Measurements from ENCODE around the gene NMT1.

Gene NMT1

DNA sequence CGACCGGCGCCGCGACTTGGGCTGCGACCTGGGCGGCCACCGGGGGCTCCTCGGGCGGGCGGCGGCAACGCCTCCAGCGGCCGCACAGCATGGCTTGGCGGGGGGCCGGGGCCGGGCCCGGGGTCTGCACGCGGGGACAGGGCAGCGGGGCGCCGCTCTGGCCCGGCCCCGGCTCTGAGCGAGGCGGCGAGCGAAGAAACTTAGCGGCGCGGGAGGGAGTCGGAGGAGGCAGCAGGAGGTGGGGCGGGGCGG is 71.1 kb downstream of the NMT1 start, which contains the start of gene PLCD3:
TSS of gene PLCD3 (minus strand) at position 196 of the 252 bp plus-strand sequence. CDS start at position 91, 105 bp downstream.
- DNase-seq, result no peak
- Histone ChIP-seq H3K27me3 (replicated peaks in 2 of 5; ENCODE audit: control insufficient read depth in 4 of 5, insufficient read depth in 5 of 5, low read length in 4 of 5) (peaks cover 0 to 1% (median 0%) of the 10 kb centered on the region in 5 experiments), H3K4me1 (ENCODE audit: control extremely low read depth in 1 of 4, control insufficient read depth in 4 of 4, insufficient read depth in 4 of 4, low read length in 3 of 4) (peaks cover 0 to 28% (median 28%) of the 10 kb centered on the region in 4 experiments), H3K4me3 (ENCODE audit: control insufficient read depth in 1 of 7, extremely low read depth in 1 of 7, insufficient read depth in 4 of 7, low read depth in 2 of 7, low read length in 6 of 7) (peak within 1 kb of the TSS; percentile 62 to 85 (median 73)), H3K9me3 (ENCODE audit: control extremely low read depth in 1 of 5, control insufficient read depth in 4 of 5, insufficient read depth in 2 of 5, low read depth in 1 of 5, low read length in 4 of 5) (no peaks in the 10 kb centered on the region), H3K27ac (ENCODE audit: insufficient read depth in 1 of 2, low read depth in 1 of 2, low read length in 2 of 2, poor library complexity in 1 of 2, severe bottlenecking in 2 of 2) (peak within 1 kb of the TSS in 1 of 2 experiments; percentile 77), H3K36me3 (ENCODE audit: control insufficient read depth in 4 of 4, insufficient read depth in 4 of 4, low read length in 3 of 4) (no peaks in the 10 kb centered on the region)
- WGBS (ENCODE audit: insufficient coverage), result 0% methylated on average over 15 of the region's 36 CpGs
- ChIA-PET POLR2A (interaction anchor here (1.6 kb wide), 1 partner anchor 16 kb away, joined by 4 read pairs; the partner anchor contains the start of gene HEXIM1), CTCF (interaction anchor here (0.6 to 7.9 kb wide), 6 partner anchors 16 to 65 kb away, joined by 3 to 148 read pairs (median 6); partner anchors contain the start of genes HEXIM1 and HEXIM2)

DNA sequence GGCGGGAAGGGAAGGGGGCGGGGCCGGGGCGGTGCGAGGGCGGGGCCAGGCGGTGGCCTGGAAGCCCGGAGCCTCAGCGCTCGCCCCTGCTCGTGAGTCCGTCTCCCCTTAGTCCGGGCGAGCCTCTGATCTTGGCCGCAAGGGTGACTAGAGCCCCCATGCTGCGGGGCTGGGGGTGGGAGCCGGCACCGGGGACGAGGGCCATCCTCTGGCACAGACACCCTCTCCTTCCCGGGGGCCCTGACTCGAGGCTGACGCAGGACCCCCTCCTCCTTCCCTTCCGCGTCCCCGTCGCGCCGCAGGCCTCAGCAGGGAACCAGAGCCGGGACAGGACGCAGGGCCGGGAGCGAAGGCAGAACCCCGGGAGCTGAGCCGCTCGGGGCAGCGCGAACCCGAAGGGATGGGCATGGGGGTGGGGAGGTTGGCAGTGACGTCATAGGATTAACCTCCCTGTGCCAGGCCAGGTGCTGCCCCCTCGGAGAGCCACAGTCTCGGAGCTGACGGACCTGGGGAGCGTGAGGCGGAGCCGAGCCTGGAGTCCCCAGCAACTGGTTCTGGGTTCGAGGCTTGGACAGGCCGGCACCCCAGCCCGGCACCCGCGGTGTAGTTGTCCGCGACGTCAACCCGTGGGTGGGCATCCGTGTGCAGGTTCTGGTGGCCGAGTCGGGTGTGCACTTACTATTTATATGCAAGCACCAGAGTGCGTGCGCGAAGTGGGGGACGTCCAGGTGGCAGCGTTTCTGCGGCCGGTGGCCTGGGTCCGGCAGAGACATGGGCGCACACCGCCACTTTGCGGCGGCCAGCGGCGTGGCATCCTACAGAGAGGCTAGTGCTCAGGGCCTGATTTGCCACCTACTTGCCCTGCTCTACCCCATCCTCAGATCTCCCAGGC is 71.7 kb downstream of the NMT1 start:
- CTCF ChIA-PET, result interaction anchor here (0.6 to 7.9 kb wide), 8 partner anchors 16 to 176 kb away, joined by 3 to 148 read pairs (median 3); partner anchors contain the start of genes HEXIM1 and HEXIM2
- WGBS (ENCODE audit: insufficient coverage), result 0% methylated on average over 36 of the region's 71 CpGs

DNA sequence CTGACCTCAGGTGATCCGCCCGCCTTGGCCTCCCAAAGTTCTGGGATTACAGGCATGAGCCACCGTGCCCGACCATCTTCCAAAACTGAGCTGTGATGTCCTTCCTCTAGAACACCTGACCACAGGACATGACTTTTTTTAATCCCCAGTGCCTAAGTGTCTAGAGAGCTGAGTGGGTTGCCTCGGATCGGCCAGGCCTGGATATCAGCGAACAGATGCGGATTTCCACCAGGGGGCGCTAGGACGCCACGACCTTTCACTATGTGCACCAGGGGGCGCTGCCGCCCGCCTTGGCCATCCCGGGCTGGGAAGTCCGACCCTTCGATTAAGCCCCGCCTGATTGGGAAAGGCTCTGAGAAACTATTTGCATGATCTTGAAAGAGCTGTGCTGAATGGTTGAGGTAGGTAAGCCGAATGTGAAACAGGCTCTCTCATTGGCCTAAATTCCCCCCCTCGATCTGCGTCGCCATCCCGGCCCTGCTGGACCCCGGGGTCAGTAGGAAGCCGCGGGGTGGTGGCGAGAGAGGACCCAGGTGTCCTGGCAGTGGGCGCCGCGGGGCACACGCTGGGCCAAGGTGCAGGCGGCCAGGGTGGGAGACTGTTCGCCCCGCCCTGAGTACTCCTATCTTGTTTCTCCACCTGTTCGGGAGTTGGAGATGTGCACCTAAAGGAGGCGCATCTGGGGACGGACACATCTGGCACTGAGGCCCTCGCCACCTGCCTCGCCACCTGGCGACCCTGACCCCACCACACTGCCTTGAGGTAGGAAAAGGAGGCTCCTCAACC is 74.3 kb downstream of the NMT1 start, which contains the start of gene ACBD4:
TSS of gene ACBD4 (plus strand) at position 496 of the 786 bp plus-strand sequence. CDS start 458 bp downstream, outside the sequence.
- CTCF ChIA-PET, result interaction anchor here (0.6 to 7.9 kb wide), 34 partner anchors 9 to 233 kb away, joined by 3 to 148 read pairs (median 6); partner anchors contain the start of genes HEXIM1 and HEXIM2
- H3K4me3 ChIP-seq (ENCODE audit: control insufficient read depth in 1 of 7, extremely low read depth in 1 of 7, insufficient read depth in 4 of 7, low read depth in 2 of 7, low read length in 6 of 7), result peak within 1 kb of the TSS; percentile 75 to 93 (median 84)
- 6% methylated on average over 35 of the region's 40 CpGs for WGBS (ENCODE audit: insufficient coverage)
- H3K27me3 ChIP-seq (replicated peaks in 2 of 5; ENCODE audit: control insufficient read depth in 4 of 5, insufficient read depth in 5 of 5, low read length in 4 of 5), result peaks cover 0 to 1% (median 0%) of the 10 kb centered on the region in 5 experiments
- H3K4me1 ChIP-seq (ENCODE audit: control extremely low read depth in 1 of 4, control insufficient read depth in 4 of 4, insufficient read depth in 4 of 4, low read length in 3 of 4), result peaks cover 0 to 28% (median 28%) of the 10 kb centered on the region in 4 experiments
- peaks cover 0 to 13% (median 2%) of the 10 kb centered on the region in 4 experiments for H3K36me3 ChIP-seq (ENCODE audit: control insufficient read depth in 4 of 4, insufficient read depth in 4 of 4, low read length in 3 of 4)
- peak within 1 kb of the TSS; percentile 33 to 77 for H3K27ac ChIP-seq (ENCODE audit: insufficient read depth in 1 of 2, low read depth in 1 of 2, low read length in 2 of 2, poor library complexity in 1 of 2, severe bottlenecking in 2 of 2)
- POLR2A ChIA-PET, result interaction anchor here (0.6 to 3.1 kb wide), 5 partner anchors 13 to 70 kb away, joined by 4 to 34 read pairs (median 4); partner anchors contain the start of genes HEXIM1 and HEXIM2
- DNase-seq, result peak; percentile 97 to 98 (median 97)
- no peaks in the 10 kb centered on the region for H3K9me3 ChIP-seq (ENCODE audit: control extremely low read depth in 1 of 5, control insufficient read depth in 4 of 5, insufficient read depth in 2 of 5, low read depth in 1 of 5, low read length in 4 of 5)

More for the DNA sequence above, 71.7 kb downstream of the NMT1 start:
- peaks cover 0 to 28% (median 28%) of the 10 kb centered on the region in 4 experiments for H3K4me1 ChIP-seq (ENCODE audit: control extremely low read depth in 1 of 4, control insufficient read depth in 4 of 4, insufficient read depth in 4 of 4, low read length in 3 of 4)
- peak overlapping the region; percentile 62 to 85 (median 73) for H3K4me3 ChIP-seq (ENCODE audit: control insufficient read depth in 1 of 7, extremely low read depth in 1 of 7, insufficient read depth in 4 of 7, low read depth in 2 of 7, low read length in 6 of 7)
- peaks cover 0 to 1% (median 0%) of the 10 kb centered on the region in 5 experiments for H3K27me3 ChIP-seq (replicated peaks in 2 of 5; ENCODE audit: control insufficient read depth in 4 of 5, insufficient read depth in 5 of 5, low read length in 4 of 5)
- POLR2A ChIA-PET, result interaction anchor here (1.6 kb wide), 1 partner anchor 15 kb away, joined by 4 read pairs; the partner anchor contains the start of gene HEXIM1
- H3K36me3 ChIP-seq (ENCODE audit: control insufficient read depth in 4 of 4, insufficient read depth in 4 of 4, low read length in 3 of 4), result peaks cover 0 to 3% (median 1%) of the 10 kb centered on the region in 4 experiments
- H3K27ac ChIP-seq (ENCODE audit: insufficient read depth in 1 of 2, low read depth in 1 of 2, low read length in 2 of 2, poor library complexity in 1 of 2, severe bottlenecking in 2 of 2), result peak overlapping the region in 1 of 2 experiments; percentile 77
- no peaks in the 10 kb centered on the region for H3K9me3 ChIP-seq (ENCODE audit: control extremely low read depth in 1 of 5, control insufficient read depth in 4 of 5, insufficient read depth in 2 of 5, low read depth in 1 of 5, low read length in 4 of 5)
- peak; percentile 67 to 76 (median 72) for DNase-seq

DNA sequence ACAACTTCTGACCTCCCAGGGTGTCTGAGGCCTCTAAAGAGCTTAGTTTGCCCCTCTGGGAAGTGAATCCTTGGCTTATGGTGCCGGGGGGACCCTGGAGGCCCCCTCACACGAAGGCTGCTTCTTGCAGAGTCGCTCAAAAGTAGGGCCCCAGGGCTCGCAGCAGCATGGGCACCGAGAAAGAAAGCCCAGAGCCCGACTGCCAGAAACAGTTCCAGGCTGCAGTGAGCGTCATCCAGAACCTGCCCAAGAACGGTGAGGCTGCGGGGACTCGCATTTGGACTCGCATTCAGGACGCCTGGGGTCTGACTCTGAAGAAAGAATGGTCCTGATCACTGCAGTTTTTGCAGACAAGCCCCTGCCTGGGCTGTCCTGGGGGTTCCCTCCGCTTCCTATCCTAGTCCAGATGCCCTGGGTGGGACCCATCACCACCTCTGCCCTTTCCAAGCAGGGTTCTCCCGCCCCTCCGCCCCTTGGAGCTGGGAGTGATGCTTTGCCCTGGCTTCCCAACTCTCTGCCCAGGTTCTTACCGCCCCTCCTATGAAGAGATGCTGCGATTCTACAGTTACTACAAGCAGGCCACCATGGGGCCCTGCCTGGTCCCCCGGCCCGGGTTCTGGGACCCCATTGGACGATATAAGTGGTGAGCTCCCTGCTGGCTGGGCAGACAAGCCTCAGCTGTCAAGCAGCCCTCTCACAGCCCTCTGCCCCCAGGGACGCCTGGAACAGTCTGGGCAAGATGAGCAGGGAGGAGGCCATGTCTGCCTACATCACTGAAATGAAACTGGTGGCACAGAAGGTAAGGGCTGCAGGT is 75.1 kb downstream of the NMT1 start:
- H3K4me1 ChIP-seq (ENCODE audit: control extremely low read depth in 1 of 4, control insufficient read depth in 4 of 4, insufficient read depth in 4 of 4, low read length in 3 of 4), result peaks cover 0 to 28% (median 28%) of the 10 kb centered on the region in 4 experiments
- no peaks in the 10 kb centered on the region for H3K9me3 ChIP-seq (ENCODE audit: control extremely low read depth in 1 of 5, control insufficient read depth in 4 of 5, insufficient read depth in 2 of 5, low read depth in 1 of 5, low read length in 4 of 5)
- peaks cover 0 to 13% (median 2%) of the 10 kb centered on the region in 4 experiments for H3K36me3 ChIP-seq (ENCODE audit: control insufficient read depth in 4 of 4, insufficient read depth in 4 of 4, low read length in 3 of 4)
- ChIA-PET POLR2A (interaction anchor here (0.6 to 3.1 kb wide), 4 partner anchors 12 to 62 kb away, joined by 4 to 34 read pairs (median 4); partner anchors contain the start of genes HEXIM1 and HEXIM2), CTCF (interaction anchor here (0.6 to 7.9 kb wide), 33 partner anchors 8 to 232 kb away, joined by 3 to 148 read pairs (median 6); partner anchors contain the start of genes HEXIM1 and HEXIM2)
- H3K27ac ChIP-seq (ENCODE audit: insufficient read depth in 1 of 2, low read depth in 1 of 2, low read length in 2 of 2, poor library complexity in 1 of 2, severe bottlenecking in 2 of 2), result peak overlapping the region; percentile 33 to 77
- no peaks in the 10 kb centered on the region for H3K27me3 ChIP-seq (replicated peaks in 2 of 5; ENCODE audit: control insufficient read depth in 4 of 5, insufficient read depth in 5 of 5, low read length in 4 of 5)
- DNase-seq, result no peak
- H3K4me3 ChIP-seq (ENCODE audit: control insufficient read depth in 1 of 7, extremely low read depth in 1 of 7, insufficient read depth in 4 of 7, low read depth in 2 of 7, low read length in 6 of 7), result peak overlapping the region; percentile 75 to 93 (median 84)
- WGBS (ENCODE audit: insufficient coverage), result 63% methylated on average over 20 of the region's 21 CpGs

DNA sequence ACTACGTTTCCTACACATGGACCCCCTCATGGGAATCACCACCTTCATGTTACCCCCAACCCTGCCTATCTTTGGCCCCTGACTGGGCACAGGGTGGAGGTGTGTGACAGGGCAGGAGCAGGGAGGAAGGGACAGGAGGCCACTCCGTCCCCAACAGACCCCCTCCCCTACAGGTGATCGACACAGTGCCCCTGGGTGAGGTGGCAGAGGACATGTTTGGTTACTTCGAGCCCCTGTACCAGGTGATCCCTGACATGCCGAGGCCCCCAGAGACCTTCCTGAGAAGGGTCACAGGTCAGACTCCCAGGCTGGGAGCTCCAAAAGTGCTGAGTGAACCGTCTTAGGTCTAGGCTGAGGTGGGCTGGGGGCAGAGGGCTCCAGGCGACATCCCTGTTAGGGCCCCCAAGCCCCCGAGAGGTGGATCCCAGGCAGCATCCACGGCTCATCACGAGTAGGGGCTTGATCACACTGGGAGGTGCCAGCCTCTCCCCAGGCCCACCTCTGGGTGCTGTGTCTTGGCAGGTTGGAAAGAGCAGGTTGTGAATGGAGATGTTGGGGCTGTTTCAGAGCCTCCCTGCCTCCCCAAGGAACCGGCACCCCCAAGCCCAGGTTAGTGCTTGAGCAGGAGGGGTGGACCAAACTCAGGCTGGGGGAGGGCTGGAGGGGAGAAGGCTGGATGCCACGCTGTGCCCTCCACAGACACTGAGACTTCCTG is 75.9 kb downstream of the NMT1 start:
- Histone ChIP-seq H3K9me3 (ENCODE audit: control extremely low read depth in 1 of 5, control insufficient read depth in 4 of 5, insufficient read depth in 2 of 5, low read depth in 1 of 5, low read length in 4 of 5) (no peaks in the 10 kb centered on the region), H3K36me3 (ENCODE audit: control insufficient read depth in 4 of 4, insufficient read depth in 4 of 4, low read length in 3 of 4) (peaks cover 0 to 13% (median 2%) of the 10 kb centered on the region in 4 experiments), H3K4me3 (ENCODE audit: control insufficient read depth in 1 of 7, extremely low read depth in 1 of 7, insufficient read depth in 4 of 7, low read depth in 2 of 7, low read length in 6 of 7) (no peak overlapping the region), H3K4me1 (ENCODE audit: control extremely low read depth in 1 of 4, control insufficient read depth in 4 of 4, insufficient read depth in 4 of 4, low read length in 3 of 4) (peaks cover 0 to 22% (median 22%) of the 10 kb centered on the region in 4 experiments), H3K27ac (ENCODE audit: insufficient read depth in 1 of 2, low read depth in 1 of 2, low read length in 2 of 2, poor library complexity in 1 of 2, severe bottlenecking in 2 of 2) (no peak overlapping the region), H3K27me3 (replicated peaks in 2 of 5; ENCODE audit: control insufficient read depth in 4 of 5, insufficient read depth in 5 of 5, low read length in 4 of 5) (no peaks in the 10 kb centered on the region)
- no peak for DNase-seq
- POLR2A ChIA-PET, result interaction anchor here (3.1 kb wide), 1 partner anchor 11 kb away, joined by 34 read pairs; the partner anchor contains the start of gene HEXIM1
- whole genome bisulfite sequencing (ENCODE audit: insufficient coverage), result 96% methylated on average over 8 of the region's 12 CpGs
- CTCF ChIA-PET, result interaction anchor here (0.7 to 7.9 kb wide), 5 partner anchors 13 to 64 kb away, joined by 3 to 148 read pairs (median 17); partner anchors contain the start of genes HEXIM1 and HEXIM2

Measured in common myeloid progenitor, CD34-positive (primary cell).